WTC11 (cell line): ENCODE measurements around the gene SCN8A. TPM values are rescaled to one million over a fixed set of nuclear protein-coding genes. Genes with fewer than 3 reads are reported as not detected.
"Not testable (repeated sequence)": the region's sequence is repeated elsewhere in the genome, so short reads cannot be mapped to it uniquely, and the experiment has no call there.

Experiments
- ATAC-seq: fragments of 200-7000 bp; cut with Tn5 transposase; 2 replicates; pipeline ENCODE4 v1.10.0; 2021; ENCODE audit warnings: mild to moderate bottlenecking, moderate library complexity
- CTCF ChIA-PET: fragments of 300-600 bp; sonication (Branson Sonifier 250); formaldehyde crosslinking; loops from one replicate; lab custom pipeline; 2021; ENCODE audit warnings: antibody characterized with exemption; lab: Charles Lee
- POLR2A ChIA-PET: fragments of 350-600 bp; sonication (Branson Sonifier 250); formaldehyde crosslinking; loops from one replicate; lab custom pipeline; 2021; ENCODE audit warnings: antibody characterized with exemption; lab: Charles Lee
- DNase-seq: peaks from one replicate; pipeline ENCODE4 v3.0.0; 2021; ENCODE audit warnings: low spot score
- H3K27ac Mint-ChIP-seq: 2 replicates; pipeline ENCODE4 v1.8.0; 2021; ENCODE audit warnings: mixed read lengths
- H3K27me3 Mint-ChIP-seq: 2 replicates; pipeline ENCODE4 v1.8.0; 2021; ENCODE audit warnings: low read depth, mild to moderate bottlenecking, moderate library complexity, mixed read lengths
- H3K36me3 Mint-ChIP-seq: 2 replicates; pipeline ENCODE4 v1.8.0; 2021; ENCODE audit warnings: mixed read lengths
- H3K4me1 Mint-ChIP-seq: 2 replicates; pipeline ENCODE4 v1.8.0; 2022; ENCODE audit warnings: mixed read lengths
- H3K4me3 Mint-ChIP-seq: 2 replicates; pipeline ENCODE4 v1.8.0; 2021; ENCODE audit warnings: mild to moderate bottlenecking, moderate library complexity, mixed read lengths
- H3K9me3 Mint-ChIP-seq: 2 replicates; pipeline ENCODE4 v1.8.0; 2021; ENCODE audit warnings: mixed read lengths
- CDX4 ChIP-seq: fragments of 250-450 bp; sonication (Bioruptor Pico); IDR thresholded peaks from 2 replicates; pipeline ENCODE4 v1.9.0; 2021; ENCODE audit warnings: moderate library complexity, mild to moderate bottlenecking, inconsistent platforms, borderline replicate concordance
- CREB1 ChIP-seq: sonication (generic); formaldehyde crosslinking; IDR thresholded peaks from 2 replicates; pipeline ENCODE4 v1.8.0; 2023; ENCODE audit warnings: mild to moderate bottlenecking, missing genetic modification reagents
- ERG ChIP-seq: fragments of 250-450 bp; sonication (Bioruptor Pico); IDR thresholded peaks from 2 replicates; pipeline ENCODE4 v1.8.0; 2021; ENCODE audit warnings: mild to moderate bottlenecking
- KAT7 ChIP-seq: sonication (generic); formaldehyde crosslinking; IDR thresholded peaks from 2 replicates; pipeline ENCODE4 v1.8.1; 2023; ENCODE audit warnings: missing genetic modification reagents, mild to moderate bottlenecking, borderline replicate concordance
- MLX ChIP-seq: sonication (generic); formaldehyde crosslinking; IDR thresholded peaks from 2 replicates; pipeline ENCODE4 v1.8.1; 2023; ENCODE audit warnings: mild to moderate bottlenecking, missing genetic modification reagents, moderate library complexity
- RORB ChIP-seq: fragments of 250-450 bp; sonication (Bioruptor Pico); IDR thresholded peaks from 2 replicates; pipeline ENCODE4 v1.9.0; 2021; ENCODE audit warnings: mild to moderate bottlenecking
- SMAD4 ChIP-seq: sonication (generic); formaldehyde crosslinking; IDR thresholded peaks from 2 replicates; pipeline ENCODE4 v1.8.0; 2022; ENCODE audit warnings: mild to moderate bottlenecking, missing genetic modification reagents
- TCF7 ChIP-seq: sonication (generic); formaldehyde crosslinking; IDR thresholded peaks from 2 replicates; pipeline ENCODE4 v1.8.0; 2022; ENCODE audit warnings: mild to moderate bottlenecking, low read depth, missing genetic modification reagents, moderate library complexity
- USF1 ChIP-seq: sonication (generic); formaldehyde crosslinking; IDR thresholded peaks from 2 replicates; pipeline ENCODE4 v1.8.0; 2022; ENCODE audit warnings: mild to moderate bottlenecking, missing genetic modification reagents
- ZMAT4 ChIP-seq: fragments of 250-450 bp; sonication (Bioruptor Pico); IDR thresholded peaks from 2 replicates; pipeline ENCODE4 v1.9.0; 2021; ENCODE audit warnings: mild to moderate bottlenecking
- ZNF232 ChIP-seq: sonication (generic); formaldehyde crosslinking; IDR thresholded peaks from 2 replicates; pipeline ENCODE4 v1.8.0; 2022; ENCODE audit warnings: mild to moderate bottlenecking, missing genetic modification reagents
- ZNF281 ChIP-seq: sonication (generic); formaldehyde crosslinking; IDR thresholded peaks from 2 replicates; pipeline ENCODE4 v1.8.0; 2023; ENCODE audit warnings: mild to moderate bottlenecking, missing genetic modification reagents
- ZNF317 ChIP-seq: sonication (generic); formaldehyde crosslinking; IDR thresholded peaks from 2 replicates; pipeline ENCODE4 v1.8.1; 2023; ENCODE audit warnings: low read depth, mild to moderate bottlenecking, moderate library complexity, missing genetic modification reagents, borderline replicate concordance
- ZNF425 ChIP-seq: fragments of 250-450 bp; sonication (Bioruptor Pico); conservative IDR thresholded peaks from 2 replicates; pipeline ENCODE4 v1.9.0; 2021; ENCODE audit warnings: mild to moderate bottlenecking
- ZNF671 ChIP-seq: fragments of 250-450 bp; sonication (Bioruptor Pico); IDR thresholded peaks from 2 replicates; pipeline ENCODE4 v1.8.0; 2021; ENCODE audit warnings: mild to moderate bottlenecking
- ZSCAN18 ChIP-seq: fragments of 250-450 bp; sonication (Bioruptor Pico); IDR thresholded peaks from 2 replicates; pipeline ENCODE4 v2.1.2; 2022; ENCODE audit warnings: mild to moderate bottlenecking, moderate library complexity
- total RNA-seq: library from RNA; stranded (reverse); gene quantifications from 3 replicates; pipeline ENCODE4 v1.2.3, GENCODE V29; 2021

Gene SCN8A
- total RNA-seq, 1 experiment from 2014 or later = 14.4 TPM

GRCh38 chr12:51797301-51797700 lies 206.3 kb downstream of the SCN8A start:
- ATAC-seq (no peak), DNase-seq (no peak)
- no peaks in the 10 kb centered on the region for H3K9me3 Mint-ChIP-seq
- no peaks in the 10 kb centered on the region for H3K27me3 Mint-ChIP-seq
- no peak overlapping the region for H3K27ac Mint-ChIP-seq
- H3K36me3 Mint-ChIP-seq = peaks cover 25% of the 10 kb centered on the region
- ChIA-PET CTCF (no interaction called here), POLR2A (no interaction called here)
- no peaks in the 10 kb centered on the region for H3K4me1 Mint-ChIP-seq
- no peak for TF ChIP-seq CREB1 (CRISPR knock-in tag)
- no peak for TF ChIP-seq SMAD4 (CRISPR knock-in tag)
- TF ChIP-seq ZMAT4 = no peak
- no peak for TF ChIP-seq CDX4 (CRISPR knock-in tag)
- TF ChIP-seq KAT7 (CRISPR knock-in tag) = no peak
- no peak overlapping the region for H3K4me3 Mint-ChIP-seq

- DNase-seq, CTCF ChIA-PET, H3K9me3 Mint-ChIP-seq, H3K4me1 Mint-ChIP-seq, H3K27ac Mint-ChIP-seq, ATAC-seq, H3K4me3 Mint-ChIP-seq, H3K27me3 Mint-ChIP-seq, POLR2A ChIA-PET: not testable (repeated sequence)
- peaks cover 23% of the 10 kb centered on the region for H3K36me3 Mint-ChIP-seq
These were observed 207.0 kb downstream of the SCN8A start for GRCh38 chr12:51798051-51798450.

- Mint-ChIP-seq H3K36me3 (peaks cover 19% of the 10 kb centered on the region), H3K9me3 (no peaks in the 10 kb centered on the region), H3K27me3 (no peaks in the 10 kb centered on the region), H3K4me3 (no peak overlapping the region), H3K4me1 (no peaks in the 10 kb centered on the region), H3K27ac (no peak overlapping the region)
- ChIA-PET POLR2A (no interaction called here), CTCF (no interaction called here)
- ATAC-seq (no peak), DNase-seq (no peak)
- TF ChIP-seq ZSCAN18 = no peak
- no peak for TF ChIP-seq ZNF281 (CRISPR knock-in tag)
- no peak for TF ChIP-seq ZNF425
- TF ChIP-seq ZNF671 (CRISPR knock-in tag) = no peak
- no peak for TF ChIP-seq ERG (CRISPR knock-in tag)
- TF ChIP-seq USF1 (CRISPR knock-in tag) = no peak
- TF ChIP-seq MLX (CRISPR knock-in tag) = no peak
- TF ChIP-seq TCF7 (CRISPR knock-in tag) = no peak
- TF ChIP-seq ZNF317 (CRISPR knock-in tag) = no peak
- no peak for TF ChIP-seq ZNF232 (CRISPR knock-in tag)
- TF ChIP-seq RORB (CRISPR knock-in tag) = no peak
These were observed 207.5 kb downstream of the SCN8A start for GRCh38 chr12:51798501-51798900.
